BE2C (cell line): Measurements from ENCODE around the gene CAPN14.
A peak's percentile ranks its signal among the peaks of the same experiment; 100 is the strongest.

Experiments used
- DNase-seq: peaks from one replicate; pipeline ENCODE4 v3.0.0-alpha.2; 2020
- H3K27me3 ChIP-seq: fragments of 250-450 bp; sonication (Bioruptor Pico); 2 replicates; pipeline ENCODE4 v1.5.1; 2020; ENCODE audit warnings: mild to moderate bottlenecking
- H3K36me3 ChIP-seq: fragments of 250-450 bp; sonication (Bioruptor Pico); 2 replicates; pipeline ENCODE4 v1.5.1; 2020; ENCODE audit warnings: mild to moderate bottlenecking
- H3K4me1 ChIP-seq: fragments of 250-450 bp; sonication (Bioruptor Pico); 2 replicates; pipeline ENCODE4 v1.5.1; 2020
- H3K4me3 ChIP-seq: 2 replicates; pipeline ENCODE4 v1.5.1; 2011; ENCODE audit warnings: low read depth, low read length
- H3K9me3 ChIP-seq: fragments of 250-450 bp; sonication (Bioruptor Pico); 2 replicates; pipeline ENCODE4 v1.5.1; 2020
- CTCF ChIP-seq: IDR thresholded peaks from 2 replicates; pipeline ENCODE4 v1.5.1; 2012; ENCODE audit warnings: mild to moderate bottlenecking, low read depth, low read length

Gene CAPN14

GRCh38 chr2:31138037-31138962 lies 79.0 kb downstream of the CAPN14 start, which contains the start of gene GALNT14:
Gene GALNT14 (minus strand): TSS chr2:31138440. CDS start chr2:31138086, 354 bp downstream.
- peak; percentile 59 for TF ChIP-seq CTCF
- H3K9me3 ChIP-seq: no peaks in the 10 kb centered on the region
- peaks cover 3% of the 10 kb centered on the region; the same call in 1 of the 2 replicates for H3K27me3 ChIP-seq

GRCh38 chr2:31137211-31138036 lies 79.9 kb downstream of the CAPN14 start:
- H3K4me3 ChIP-seq: peak overlapping the region; percentile 72
- no peaks in the 10 kb centered on the region for H3K9me3 ChIP-seq
- no peaks in the 10 kb centered on the region for H3K36me3 ChIP-seq
- peak; percentile 35 for TF ChIP-seq CTCF
- peaks cover 3% of the 10 kb centered on the region; the same call in 1 of the 2 replicates for H3K27me3 ChIP-seq
- peak; percentile 35 for DNase-seq
- H3K4me1 ChIP-seq: no peaks in the 10 kb centered on the region

More at GRCh38 chr2:31138037-31138962, 79.0 kb downstream of the CAPN14 start, which contains the start of gene GALNT14:
- no peaks in the 10 kb centered on the region for H3K36me3 ChIP-seq
- no peaks in the 10 kb centered on the region for H3K4me1 ChIP-seq
- peak within 1 kb of the TSS; percentile 72 for H3K4me3 ChIP-seq
- DNase-seq: peak; percentile 88

DNA sequence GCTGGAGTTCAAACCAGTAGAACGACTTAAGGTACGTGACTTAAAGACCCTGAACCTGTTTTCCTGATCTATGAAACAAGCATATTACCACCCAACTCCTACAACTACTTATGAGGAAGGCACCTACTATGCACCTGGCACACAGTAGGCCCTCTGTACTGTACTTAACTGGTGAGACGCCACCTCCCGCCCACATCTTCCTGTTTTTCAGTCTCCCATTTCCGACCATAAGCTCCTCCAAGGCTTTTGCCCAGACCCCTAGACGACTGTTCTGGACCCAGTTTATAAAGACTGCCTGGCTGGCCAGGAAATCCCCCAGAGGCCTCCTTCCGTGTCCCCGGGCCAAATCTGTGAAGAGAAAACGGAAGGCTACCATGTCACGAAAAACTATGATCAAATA lies 80.6 kb downstream of the CAPN14 start:
- H3K27me3 ChIP-seq: peaks cover 3% of the 10 kb centered on the region; the same call in 1 of the 2 replicates
- no peak for TF ChIP-seq CTCF
- peak overlapping the region; percentile 72 for H3K4me3 ChIP-seq
- no peaks in the 10 kb centered on the region for H3K9me3 ChIP-seq
- no peaks in the 10 kb centered on the region for H3K36me3 ChIP-seq
- H3K4me1 ChIP-seq: no peaks in the 10 kb centered on the region
- peak; percentile 40 for DNase-seq

GRCh38 chr2:31136000-31136399 lies 81.3 kb downstream of the CAPN14 start:
- Histone ChIP-seq H3K9me3 (no peaks in the 10 kb centered on the region), H3K36me3 (no peaks in the 10 kb centered on the region), H3K27me3 (peaks cover 3% of the 10 kb centered on the region; the same call in 1 of the 2 replicates), H3K4me1 (no peaks in the 10 kb centered on the region; the same call in 1 of the 2 replicates), H3K4me3 (no peak overlapping the region)
- no peak for DNase-seq
- TF ChIP-seq CTCF: no peak

DNA sequence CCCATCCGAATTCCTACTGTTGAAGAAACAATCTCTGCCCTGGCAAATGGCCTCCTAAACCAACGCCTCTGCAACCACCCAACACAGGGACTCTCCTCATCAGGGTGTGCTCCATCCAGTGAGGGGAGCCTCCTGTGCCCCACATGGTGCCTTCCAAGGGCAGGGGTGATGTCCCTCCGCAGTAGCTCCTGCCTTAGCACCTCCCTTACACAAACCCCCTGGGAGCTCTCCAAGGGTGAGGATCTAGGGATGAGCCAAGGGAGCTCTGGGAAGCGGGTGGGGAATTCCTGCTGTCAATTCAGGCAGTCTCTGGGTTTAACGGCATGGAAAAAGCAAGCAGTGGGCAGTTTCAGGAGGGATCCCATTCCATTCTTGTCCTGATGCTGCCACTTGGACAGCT lies 82.8 kb downstream of the CAPN14 start:
- Histone ChIP-seq H3K4me1 (peaks cover 12% of the 10 kb centered on the region), H3K27me3 (peaks cover 3% of the 10 kb centered on the region; the same call in 1 of the 2 replicates)

More for the DNA sequence above, 82.8 kb downstream of the CAPN14 start:
- no peak for DNase-seq
- no peaks in the 10 kb centered on the region for H3K36me3 ChIP-seq
- no peak overlapping the region for H3K4me3 ChIP-seq
- no peaks in the 10 kb centered on the region for H3K9me3 ChIP-seq
- no peak for TF ChIP-seq CTCF
